Stimulated activated CD4-positive, alpha-beta T cell treated with anti-CD3 and anti-CD28 coated beads, Interleukin-1b, Interleukin-23, amount 100 ng/mL, for 24 hours (primary cell): ENCODE measurements around the gene PLCD1.

Experiments
- DNase-seq, 4 experiments: peaks; one replicate each; pipeline ENCODE4 v3.0.0-alpha.2; 2020; ENCODE audit warnings: low read depth in 4 of 4, low spot score in 1 of 4

Gene PLCD1

DNA sequence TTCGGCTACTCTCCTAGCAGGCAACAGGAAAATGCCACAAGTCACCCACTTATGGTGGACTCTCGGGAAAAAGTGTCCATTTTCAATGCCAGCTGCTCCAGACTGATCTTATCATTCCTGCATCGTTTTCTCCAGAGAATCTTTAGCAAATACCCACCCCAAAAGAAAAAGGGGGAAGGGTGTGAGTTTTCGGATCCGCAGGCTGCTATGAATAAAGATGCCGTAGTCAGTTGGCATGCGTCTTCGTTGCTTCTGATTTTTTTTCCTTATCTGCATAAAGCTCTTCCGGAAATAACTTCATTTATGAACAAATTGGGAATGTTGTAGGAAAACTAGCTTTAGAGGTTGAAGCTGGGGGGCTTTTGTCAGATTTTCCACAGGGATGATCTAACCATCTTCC is 61.2 kb downstream of the PLCD1 start:
- no peak for DNase-seq

DNA sequence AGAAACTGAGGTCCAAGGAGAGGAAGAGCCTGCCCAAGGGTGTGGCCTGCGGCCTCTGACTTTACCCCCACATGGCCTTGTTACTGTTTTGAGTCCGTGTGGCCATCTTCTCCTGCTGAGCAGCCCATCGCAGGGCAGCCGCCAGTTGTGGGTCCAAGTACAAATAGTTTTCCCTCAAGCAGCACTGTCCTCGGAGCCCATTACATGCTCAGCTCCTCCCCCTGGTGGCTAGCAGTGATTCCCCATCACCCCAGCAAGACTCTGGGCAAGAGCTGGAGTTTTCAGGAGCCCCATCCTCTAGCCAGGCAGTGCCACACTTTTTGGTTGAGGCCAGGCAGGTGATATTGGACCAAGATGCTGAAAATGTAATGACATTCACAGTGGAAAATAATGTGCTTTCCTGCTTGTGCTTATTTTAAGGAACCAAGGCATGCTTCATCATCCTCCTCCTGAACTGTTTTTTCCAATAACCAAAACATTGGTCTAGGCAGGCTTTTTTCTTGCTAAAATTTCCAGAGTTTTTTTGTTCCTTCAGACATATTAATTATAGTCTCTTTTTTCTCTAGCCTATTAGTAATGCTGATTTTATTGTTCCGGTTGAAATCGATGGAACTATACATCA is 62.1 kb downstream of the PLCD1 start:
- DNase-seq: peak; percentile 7 to 50 (median 20)

GRCh38 chr3:37964716-37965115 is 64.7 kb downstream of the PLCD1 start:
- DNase-seq: no peak

DNA sequence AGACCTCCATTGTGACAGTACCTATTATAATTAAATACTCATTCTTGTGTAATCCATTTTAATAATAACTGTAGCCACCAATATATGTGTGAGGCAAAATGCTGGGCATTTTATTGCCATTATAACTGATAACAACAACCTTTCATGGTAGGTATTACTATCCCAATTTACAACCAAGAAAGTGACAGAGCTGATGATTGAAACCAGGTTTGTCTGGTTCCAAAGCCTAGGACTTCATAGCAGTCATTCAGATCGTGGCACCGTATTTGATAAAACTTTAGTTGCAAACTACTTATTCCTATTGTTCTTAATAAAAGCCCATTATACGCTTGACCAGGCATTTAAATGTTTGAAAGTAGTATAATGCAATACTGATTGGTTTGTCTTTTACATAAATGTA is 65.3 kb downstream of the PLCD1 start:
- DNase-seq: no peak

- DNase-seq: no peak
Observed at GRCh38 chr3:37963635-37964034, 65.8 kb downstream of the PLCD1 start.

GRCh38 chr3:37963016-37963415 is 66.4 kb downstream of the PLCD1 start:
- no peak for DNase-seq

GRCh38 chr3:37961622-37962431 is 67.6 kb downstream of the PLCD1 start:
- DNase-seq: no peak

GRCh38 chr3:37957539-37957936 is 71.9 kb downstream of the PLCD1 start:
- no peak for DNase-seq
